HEK293 (cell line): ENCODE results near the gene GJC2.

Experiments used
- HOXD13 ChIP-seq: sonication (generic); formaldehyde crosslinking; IDR thresholded peaks from 2 replicates; pipeline ENCODE4 v1.8.0; 2022; ENCODE audit warnings: missing genetic modification reagents, borderline replicate concordance
- IKZF3 ChIP-seq: fragments of 450-650 bp; IDR thresholded peaks from 2 replicates; pipeline ENCODE4 v1.5.0; 2018; ENCODE audit warnings: missing biosample characterization, mild to moderate bottlenecking, missing genetic modification characterization, moderate library complexity
- KLF1 ChIP-seq: fragments of 450-650 bp; formaldehyde crosslinking; IDR thresholded peaks from 2 replicates; pipeline ENCODE4 v1.5.1; 2016; ENCODE audit warnings: missing biosample characterization, missing genetic modification characterization
- KLF16 ChIP-seq: fragments of 450-650 bp; formaldehyde crosslinking; IDR thresholded peaks from 2 replicates; pipeline ENCODE4 v1.5.1; 2017; ENCODE audit warnings: missing biosample characterization, missing genetic modification characterization
- MYNN ChIP-seq: fragments of 450-650 bp; formaldehyde crosslinking; IDR thresholded peaks from 2 replicates; pipeline ENCODE4 v1.5.1; 2016; ENCODE audit warnings: missing biosample characterization, missing genetic modification characterization, borderline replicate concordance
- OVOL3 ChIP-seq: fragments of 450-650 bp; formaldehyde crosslinking; IDR thresholded peaks from 2 replicates; pipeline ENCODE4 v1.5.1; 2016; ENCODE audit warnings: missing biosample characterization, missing genetic modification characterization
- PRDM1 ChIP-seq: fragments of 450-650 bp; formaldehyde crosslinking; IDR thresholded peaks from 2 replicates; pipeline ENCODE4; 2016; ENCODE audit warnings: missing biosample characterization, missing genetic modification characterization
- SETDB1 ChIP-seq: IDR thresholded peaks from one replicate; pipeline ENCODE4 v1.6.1; 2017; ENCODE audit warnings: mild to moderate bottlenecking, low read length, moderate library complexity, mixed read lengths; ENCODE audit not compliant: insufficient read length
- ZNF121 ChIP-seq: fragments of 450-650 bp; formaldehyde crosslinking; IDR thresholded peaks from 2 replicates; pipeline ENCODE4 v1.5.1; 2016; ENCODE audit warnings: missing biosample characterization, missing genetic modification characterization
- ZNF138 ChIP-seq: fragments of 450-650 bp; formaldehyde crosslinking; IDR thresholded peaks from 2 replicates; pipeline ENCODE4 v1.5.1; 2016; ENCODE audit warnings: missing biosample characterization, missing genetic modification characterization, borderline replicate concordance
- ZNF148 ChIP-seq: fragments of 450-650 bp; formaldehyde crosslinking; IDR thresholded peaks from 2 replicates; pipeline ENCODE4 v1.5.0; 2017; ENCODE audit warnings: missing biosample characterization, missing genetic modification characterization, borderline replicate concordance
- ZNF175 ChIP-seq: fragments of 450-650 bp; formaldehyde crosslinking; IDR thresholded peaks from 2 replicates; pipeline ENCODE4 v1.5.1; 2016; ENCODE audit warnings: missing biosample characterization, missing genetic modification characterization
- ZNF214 ChIP-seq: fragments of 450-650 bp; formaldehyde crosslinking; IDR thresholded peaks from 2 replicates; pipeline ENCODE4 v1.5.1; 2017; ENCODE audit warnings: missing biosample characterization, mild to moderate bottlenecking, missing genetic modification characterization, borderline replicate concordance
- ZNF239 ChIP-seq: fragments of 450-650 bp; formaldehyde crosslinking; IDR thresholded peaks from 2 replicates; pipeline ENCODE4 v1.5.1; 2016; ENCODE audit warnings: missing biosample characterization, missing genetic modification characterization
- ZNF248 ChIP-seq: fragments of 450-650 bp; formaldehyde crosslinking; IDR thresholded peaks from 2 replicates; pipeline ENCODE4 v1.5.1; 2017; ENCODE audit warnings: missing biosample characterization, missing genetic modification characterization
- ZNF266 ChIP-seq: fragments of 450-650 bp; formaldehyde crosslinking; IDR thresholded peaks from 2 replicates; pipeline ENCODE4 v1.5.1; 2016; ENCODE audit warnings: missing biosample characterization, missing genetic modification characterization, low read depth
- ZNF280D ChIP-seq: fragments of 450-650 bp; formaldehyde crosslinking; IDR thresholded peaks from 2 replicates; pipeline ENCODE4 v1.5.1; 2016; ENCODE audit warnings: missing biosample characterization, missing genetic modification characterization
- ZNF366 ChIP-seq: fragments of 450-650 bp; formaldehyde crosslinking; conservative IDR thresholded peaks from 2 replicates; pipeline ENCODE4 v1.5.1; 2016; ENCODE audit warnings: missing biosample characterization, missing genetic modification characterization
- ZNF391 ChIP-seq: fragments of 450-650 bp; formaldehyde crosslinking; IDR thresholded peaks from 2 replicates; pipeline ENCODE4 v1.5.1; 2016; ENCODE audit warnings: low read depth, missing biosample characterization, missing genetic modification characterization, borderline replicate concordance
- ZNF473 ChIP-seq: fragments of 450-650 bp; formaldehyde crosslinking; IDR thresholded peaks from 2 replicates; pipeline ENCODE4 v1.5.1; 2017; ENCODE audit warnings: missing biosample characterization, missing genetic modification characterization
- ZNF558 ChIP-seq: fragments of 450-650 bp; formaldehyde crosslinking; IDR thresholded peaks from 2 replicates; pipeline ENCODE4 v1.5.1; 2016; ENCODE audit warnings: missing biosample characterization, missing genetic modification characterization
- ZNF560 ChIP-seq: fragments of 450-650 bp; formaldehyde crosslinking; IDR thresholded peaks from 2 replicates; pipeline ENCODE4 v1.5.1; 2017; ENCODE audit warnings: missing biosample characterization, missing genetic modification characterization, borderline replicate concordance
- ZNF624 ChIP-seq: fragments of 450-650 bp; formaldehyde crosslinking; IDR thresholded peaks from 2 replicates; pipeline ENCODE4 v1.5.1; 2017; ENCODE audit warnings: missing biosample characterization, missing genetic modification characterization
- ZNF654 ChIP-seq: fragments of 450-650 bp; formaldehyde crosslinking; IDR thresholded peaks from 2 replicates; pipeline ENCODE4 v1.5.1; 2016; ENCODE audit warnings: low read depth, missing biosample characterization, missing genetic modification characterization
- ZNF664 ChIP-seq: fragments of 450-650 bp; formaldehyde crosslinking; IDR thresholded peaks from 2 replicates; pipeline ENCODE4 v1.5.1; 2016; ENCODE audit warnings: missing biosample characterization, missing genetic modification characterization
- ZNF670 ChIP-seq: fragments of 450-650 bp; formaldehyde crosslinking; IDR thresholded peaks from 2 replicates; pipeline ENCODE4 v1.5.1; 2016; ENCODE audit warnings: missing biosample characterization, missing genetic modification characterization, low read depth
- ZNF785 ChIP-seq: fragments of 450-650 bp; formaldehyde crosslinking; IDR thresholded peaks from 2 replicates; pipeline ENCODE4 v1.5.1; 2016; ENCODE audit warnings: missing biosample characterization, missing genetic modification characterization
- ZXDB ChIP-seq: fragments of 450-650 bp; formaldehyde crosslinking; IDR thresholded peaks from 2 replicates; pipeline ENCODE4 v1.5.1; 2016; ENCODE audit warnings: missing biosample characterization, missing genetic modification characterization
- TF ChIP-seq, protein P1 (sequence below): fragments of 450-650 bp; formaldehyde crosslinking; IDR thresholded peaks from 2 replicates; pipeline ENCODE4 v1.5.1; 2017; ENCODE audit warnings: missing biosample characterization, missing genetic modification characterization
- TF ChIP-seq, protein P2 (sequence below): fragments of 450-650 bp; formaldehyde crosslinking; IDR thresholded peaks from 2 replicates; pipeline ENCODE4 v1.5.1; 2016; ENCODE audit warnings: missing biosample characterization, missing genetic modification characterization
- TF ChIP-seq, protein P3 (sequence below): fragments of 450-650 bp; formaldehyde crosslinking; IDR thresholded peaks from 2 replicates; pipeline ENCODE4 v1.5.1; 2016; ENCODE audit warnings: missing biosample characterization, missing genetic modification characterization

The GJC2 gene

GRCh38 chr1:228198977-228199590 is 49.4 kb downstream of the GJC2 start (continued):
- peak; percentile 98 for TF ChIP-seq ZNF280D (tag by site-specific recombination)
- peak; percentile 85 for TF ChIP-seq ZNF558 (tag by site-specific recombination)
- no peak for TF ChIP-seq ZNF214
- no peak for TF ChIP-seq ZNF175 (tag by site-specific recombination)
- no peak for TF ChIP-seq ZNF366 (tag by site-specific recombination)
- no peak for TF ChIP-seq ZNF148
- TF ChIP-seq ZNF560 (tag by site-specific recombination) = no peak; the same call in 1 of the 2 replicates
- no peak for TF ChIP-seq ZNF239
- no peak for TF ChIP-seq MYNN (tag by site-specific recombination)
- no peak for TF ChIP-seq ZNF266 (tag by site-specific recombination)
- no peak for TF ChIP-seq ZNF664 (tag by site-specific recombination)
- TF ChIP-seq OVOL3 (tag by site-specific recombination) = no peak
- TF ChIP-seq ZNF785 (tag by site-specific recombination) = no peak
- TF ChIP-seq PRDM1 (tag by site-specific recombination) = no peak
- no peak for TF ChIP-seq ZNF138 (tag by site-specific recombination)
- TF ChIP-seq, protein P1, sequence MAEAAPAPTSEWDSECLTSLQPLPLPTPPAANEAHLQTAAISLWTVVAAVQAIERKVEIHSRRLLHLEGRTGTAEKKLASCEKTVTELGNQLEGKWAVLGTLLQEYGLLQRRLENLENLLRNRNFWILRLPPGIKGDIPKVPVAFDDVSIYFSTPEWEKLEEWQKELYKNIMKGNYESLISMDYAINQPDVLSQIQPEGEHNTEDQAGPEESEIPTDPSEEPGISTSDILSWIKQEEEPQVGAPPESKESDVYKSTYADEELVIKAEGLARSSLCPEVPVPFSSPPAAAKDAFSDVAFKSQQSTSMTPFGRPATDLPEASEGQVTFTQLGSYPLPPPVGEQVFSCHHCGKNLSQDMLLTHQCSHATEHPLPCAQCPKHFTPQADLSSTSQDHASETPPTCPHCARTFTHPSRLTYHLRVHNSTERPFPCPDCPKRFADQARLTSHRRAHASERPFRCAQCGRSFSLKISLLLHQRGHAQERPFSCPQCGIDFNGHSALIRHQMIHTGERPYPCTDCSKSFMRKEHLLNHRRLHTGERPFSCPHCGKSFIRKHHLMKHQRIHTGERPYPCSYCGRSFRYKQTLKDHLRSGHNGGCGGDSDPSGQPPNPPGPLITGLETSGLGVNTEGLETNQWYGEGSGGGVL (tag by site-specific recombination) = no peak
- TF ChIP-seq SETDB1 = peak; percentile 98
- no peak for TF ChIP-seq ZNF624
- no peak for TF ChIP-seq ZNF248 (tag by site-specific recombination)
- no peak for TF ChIP-seq ZNF670 (tag by site-specific recombination)
- TF ChIP-seq HOXD13 (CRISPR knock-in tag) = no peak
- no peak; the same call in 1 of the 2 replicates for TF ChIP-seq ZXDB (tag by site-specific recombination)
- TF ChIP-seq, protein P2, sequence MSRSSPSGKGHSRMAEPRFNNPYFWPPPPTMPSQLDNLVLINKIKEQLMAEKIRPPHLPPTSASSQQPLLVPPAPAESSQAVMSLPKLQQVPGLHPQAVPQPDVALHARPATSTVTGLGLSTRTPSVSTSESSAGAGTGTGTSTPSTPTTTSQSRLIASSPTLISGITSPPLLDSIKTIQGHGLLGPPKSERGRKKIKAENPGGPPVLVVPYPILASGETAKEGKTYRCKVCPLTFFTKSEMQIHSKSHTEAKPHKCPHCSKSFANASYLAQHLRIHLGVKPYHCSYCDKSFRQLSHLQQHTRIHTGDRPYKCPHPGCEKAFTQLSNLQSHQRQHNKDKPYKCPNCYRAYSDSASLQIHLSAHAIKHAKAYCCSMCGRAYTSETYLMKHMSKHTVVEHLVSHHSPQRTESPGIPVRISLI (tag by site-specific recombination) = peak; percentile 95
- no peak for TF ChIP-seq IKZF3 (tag by site-specific recombination)
- no peak for TF ChIP-seq ZNF654 (tag by site-specific recombination)
- TF ChIP-seq, protein P3, sequence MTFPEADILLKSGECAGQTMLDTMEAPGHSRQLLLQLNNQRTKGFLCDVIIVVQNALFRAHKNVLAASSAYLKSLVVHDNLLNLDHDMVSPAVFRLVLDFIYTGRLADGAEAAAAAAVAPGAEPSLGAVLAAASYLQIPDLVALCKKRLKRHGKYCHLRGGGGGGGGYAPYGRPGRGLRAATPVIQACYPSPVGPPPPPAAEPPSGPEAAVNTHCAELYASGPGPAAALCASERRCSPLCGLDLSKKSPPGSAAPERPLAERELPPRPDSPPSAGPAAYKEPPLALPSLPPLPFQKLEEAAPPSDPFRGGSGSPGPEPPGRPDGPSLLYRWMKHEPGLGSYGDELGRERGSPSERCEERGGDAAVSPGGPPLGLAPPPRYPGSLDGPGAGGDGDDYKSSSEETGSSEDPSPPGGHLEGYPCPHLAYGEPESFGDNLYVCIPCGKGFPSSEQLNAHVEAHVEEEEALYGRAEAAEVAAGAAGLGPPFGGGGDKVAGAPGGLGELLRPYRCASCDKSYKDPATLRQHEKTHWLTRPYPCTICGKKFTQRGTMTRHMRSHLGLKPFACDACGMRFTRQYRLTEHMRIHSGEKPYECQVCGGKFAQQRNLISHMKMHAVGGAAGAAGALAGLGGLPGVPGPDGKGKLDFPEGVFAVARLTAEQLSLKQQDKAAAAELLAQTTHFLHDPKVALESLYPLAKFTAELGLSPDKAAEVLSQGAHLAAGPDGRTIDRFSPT (tag by site-specific recombination) = no peak
- TF ChIP-seq KLF1 (tag by site-specific recombination) = no peak
- TF ChIP-seq ZNF121 (tag by site-specific recombination) = no peak
- 0 out of 2 replicates have a peak, but pooled peaks have one; percentile 27 for TF ChIP-seq KLF16
- peak; percentile 64; the same call in 1 of the 2 replicates for TF ChIP-seq ZNF391 (tag by site-specific recombination)
- no peak for TF ChIP-seq ZNF473 (tag by site-specific recombination)
